GM21529 (cell line): ENCODE measurements around the gene CPLANE1.
"Not testable (repeated sequence)": the region's sequence is repeated elsewhere in the genome, so short reads cannot be mapped to it uniquely, and the experiment has no call there.

Source experiments
- ATAC-seq: cut with Tn5 transposase; IDR thresholded peaks from one replicate; pipeline ENCODE4 v1.9.1; 2021; ENCODE audit not compliant: unreplicated experiment

CPLANE1 gene

DNA sequence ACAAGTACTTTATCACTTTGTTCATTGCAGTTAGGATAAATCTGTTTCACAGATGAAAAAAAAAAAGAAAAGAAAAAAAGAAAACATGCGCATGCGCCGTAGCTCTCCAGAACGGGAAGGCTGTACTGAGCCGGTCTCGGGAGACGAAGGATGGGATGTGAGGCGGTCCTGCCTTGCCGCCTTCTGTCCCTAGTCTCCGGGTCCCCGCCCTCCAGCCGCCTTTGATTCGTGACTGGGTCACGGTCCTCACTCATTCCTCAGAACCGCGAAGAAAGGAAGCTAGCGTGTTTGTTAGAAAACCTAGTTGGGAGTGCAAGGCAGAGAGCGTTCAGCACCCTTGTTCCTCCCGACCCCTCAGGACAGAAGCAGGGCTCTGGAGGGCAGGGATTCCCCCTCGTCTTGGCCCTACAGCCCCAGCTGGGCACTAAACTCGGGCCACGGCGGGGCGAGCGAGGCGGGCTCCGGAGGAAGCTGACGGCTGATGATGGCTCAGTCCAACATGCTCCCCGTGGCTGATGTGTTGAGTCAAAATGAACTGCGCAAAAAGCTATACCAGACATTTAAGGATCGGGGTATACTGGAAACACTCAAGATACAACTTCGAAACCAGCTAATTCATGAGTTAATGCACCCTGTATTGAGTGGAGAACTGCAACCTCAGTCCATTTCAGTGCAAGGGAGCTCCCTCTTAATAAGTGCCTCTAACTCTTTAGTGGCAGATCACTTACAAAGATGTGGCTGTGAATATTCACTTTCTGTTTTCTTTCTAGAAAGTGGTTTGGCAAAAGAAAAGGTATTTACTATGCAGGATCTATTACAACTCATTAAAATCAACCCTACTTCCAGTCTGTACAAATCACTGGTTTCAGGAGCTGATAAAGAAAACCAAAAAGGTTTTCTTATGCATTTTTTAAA is 40.0 kb downstream of the CPLANE1 start:
- ATAC-seq, result no peak

- ATAC-seq, result no peak
These were observed 41.4 kb downstream of the CPLANE1 start for GRCh38 chr5:37207802-37208201.

DNA sequence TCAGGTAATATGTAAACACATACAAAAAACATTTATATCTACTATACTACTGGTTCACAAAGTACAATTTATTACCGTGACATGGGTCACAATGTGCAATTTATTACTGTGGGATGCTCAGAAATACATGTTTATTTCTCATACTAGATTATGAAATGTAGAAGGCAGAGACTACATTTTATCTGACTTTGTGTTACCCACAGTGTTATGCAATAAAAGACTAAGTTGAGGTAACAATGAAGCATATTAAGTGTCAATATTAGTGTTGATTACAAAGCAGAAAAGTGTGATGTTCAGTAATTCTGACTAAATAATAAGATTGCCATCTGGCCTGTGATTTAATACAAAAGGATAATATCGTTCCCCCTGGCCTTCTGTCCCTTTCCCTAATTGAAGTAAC is 42.4 kb downstream of the CPLANE1 start:
- no peak for ATAC-seq

DNA sequence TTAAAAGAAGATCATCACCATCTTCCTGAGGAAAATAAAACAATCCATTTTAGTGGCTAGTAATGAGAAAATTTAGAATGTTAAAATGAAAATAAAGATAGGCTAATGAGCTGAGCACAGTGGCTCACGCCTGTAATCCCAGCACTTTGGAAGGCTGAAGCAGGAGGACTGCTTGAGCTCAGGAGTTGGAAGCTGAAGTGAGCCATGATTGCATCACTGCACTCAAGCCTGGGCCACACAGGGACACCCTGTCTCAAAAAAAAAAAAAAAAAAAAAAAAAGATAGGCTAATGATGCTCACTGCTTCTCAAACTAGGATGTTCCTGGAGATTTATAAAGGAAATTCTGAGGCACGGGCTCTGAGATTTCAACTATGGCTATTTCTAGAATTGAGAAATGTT is 50.3 kb downstream of the CPLANE1 start:
- ATAC-seq, result no peak

GRCh38 chr5:37198061-37198460 is 51.1 kb downstream of the CPLANE1 start:
- peak; percentile 61 for ATAC-seq

DNA sequence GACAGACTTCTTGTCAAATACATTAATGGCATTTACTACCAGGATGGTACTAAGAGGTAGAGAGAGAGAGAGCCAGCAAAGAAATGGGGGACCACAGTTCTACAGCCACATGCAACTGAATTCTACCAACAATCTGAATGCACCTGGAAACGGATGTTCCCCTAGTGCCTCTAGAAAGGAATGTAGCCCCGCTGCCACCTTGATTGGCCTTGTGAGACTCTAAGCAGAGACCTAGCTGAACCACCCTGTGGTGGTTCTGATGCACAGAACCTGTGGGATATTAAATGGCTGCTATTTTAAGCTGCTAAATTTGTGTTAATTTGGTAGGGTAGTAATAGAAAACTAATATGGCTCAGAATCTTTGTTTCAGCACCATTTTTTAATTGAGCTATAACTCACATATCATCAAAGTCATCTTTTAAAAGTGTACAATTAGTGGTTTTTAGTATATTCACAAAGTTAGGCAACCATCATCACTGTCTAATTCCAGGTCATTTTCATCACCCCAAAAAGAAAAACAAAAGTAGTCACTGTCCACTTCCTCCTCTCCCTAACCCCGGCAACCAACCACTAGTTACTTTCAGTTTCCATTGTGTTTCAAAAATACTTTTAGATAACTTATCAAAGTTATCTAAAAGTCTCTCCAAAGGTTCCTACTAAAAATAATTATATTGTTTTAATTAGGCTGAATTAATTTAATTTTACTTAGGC is 51.7 kb downstream of the CPLANE1 start:
- peak; percentile 90 for ATAC-seq

DNA sequence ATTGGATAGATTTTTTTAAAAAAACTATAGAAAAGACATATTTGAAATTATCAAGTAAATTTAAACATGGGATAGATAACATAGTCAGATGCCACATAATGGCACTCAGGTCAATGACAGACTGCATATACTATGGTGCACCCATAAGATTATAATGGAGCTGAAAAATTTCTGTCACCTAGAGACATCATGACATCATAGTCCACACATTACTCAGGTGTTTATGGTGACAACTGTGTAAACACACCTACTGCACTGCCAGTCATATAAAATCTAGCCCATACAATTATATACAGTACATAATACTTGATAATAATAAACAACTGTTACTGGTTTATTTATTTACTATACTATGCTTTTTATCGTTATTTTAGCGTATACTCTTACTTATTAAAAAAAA is 58.6 kb downstream of the CPLANE1 start:
- ATAC-seq, result no peak

DNA sequence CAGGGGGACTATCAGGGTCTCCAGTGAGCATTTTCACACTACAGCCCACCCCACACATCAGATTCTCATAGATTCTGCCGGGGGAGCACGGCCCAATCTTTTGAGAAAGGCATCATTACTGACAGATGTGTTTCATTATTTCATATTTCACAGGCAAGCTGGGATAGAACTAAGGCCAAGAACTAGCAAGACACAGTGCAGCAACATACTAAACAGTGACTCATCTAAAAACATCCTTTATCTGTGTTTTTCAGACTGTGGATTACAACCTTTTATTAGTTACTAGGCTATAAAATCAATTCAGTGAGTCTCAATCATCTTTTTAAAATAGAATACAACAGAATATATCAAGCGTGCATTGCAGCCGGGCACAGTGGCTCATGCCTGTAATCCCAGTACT is 59.8 kb downstream of the CPLANE1 start:
- ATAC-seq, result no peak

DNA sequence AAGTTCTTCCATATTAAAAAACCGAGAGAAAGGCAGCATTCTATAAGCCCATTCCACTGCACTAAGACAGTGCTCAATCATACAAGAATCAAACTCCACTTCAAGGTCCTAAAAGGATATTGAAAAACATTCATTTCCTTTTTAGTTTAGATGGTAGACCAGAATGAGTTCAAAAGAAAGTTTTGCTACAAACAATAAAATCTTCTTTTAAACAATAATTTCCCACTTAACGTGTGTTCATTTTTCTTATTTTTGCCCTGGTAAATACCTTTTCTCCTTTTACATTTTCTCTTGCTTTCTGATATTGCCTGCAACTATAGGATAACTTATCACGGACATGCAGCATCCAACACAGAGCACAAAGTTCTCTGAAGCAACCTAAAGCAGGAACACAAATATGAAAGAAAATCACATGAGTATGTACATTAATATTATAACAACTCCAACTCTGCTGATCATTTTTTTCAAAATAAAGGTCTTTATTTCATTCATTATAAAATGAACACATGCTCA is 61.7 kb downstream of the CPLANE1 start:
- no peak for ATAC-seq

DNA sequence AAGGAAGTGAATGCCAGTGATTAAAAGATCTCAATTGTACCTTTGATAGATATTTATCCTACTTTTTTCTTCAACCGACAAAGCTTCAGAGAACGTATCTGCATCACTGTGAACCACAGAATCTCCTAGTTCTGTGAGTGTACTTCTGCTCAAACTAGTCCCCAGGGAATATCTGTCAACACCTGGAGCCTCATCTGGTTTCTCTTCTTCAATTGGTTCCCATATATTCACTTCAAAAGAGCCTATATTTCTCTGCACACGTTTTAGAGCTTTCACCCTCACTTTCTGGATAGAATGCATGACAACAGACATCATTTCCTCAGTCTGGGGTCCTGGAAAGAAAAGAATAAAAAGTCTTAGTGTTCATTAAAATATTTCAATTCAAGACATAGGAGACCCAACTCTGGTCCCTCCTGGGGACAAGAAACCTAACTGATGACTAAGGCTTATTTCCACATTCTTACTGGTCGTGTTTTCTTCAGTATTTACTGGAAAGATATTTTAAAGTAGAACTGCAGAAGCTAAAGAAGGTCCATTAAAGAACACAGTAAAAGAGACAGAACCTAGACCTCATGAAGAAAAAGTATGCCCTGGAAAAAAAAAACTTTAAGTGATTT is 64.3 kb downstream of the CPLANE1 start:
- ATAC-seq, result peak; percentile 90

- ATAC-seq, result no peak
These were observed 66.5 kb downstream of the CPLANE1 start for GRCh38 chr5:37182667-37183066.

GRCh38 chr5:37174928-37175327 is 74.2 kb downstream of the CPLANE1 start:
- no peak for ATAC-seq

DNA sequence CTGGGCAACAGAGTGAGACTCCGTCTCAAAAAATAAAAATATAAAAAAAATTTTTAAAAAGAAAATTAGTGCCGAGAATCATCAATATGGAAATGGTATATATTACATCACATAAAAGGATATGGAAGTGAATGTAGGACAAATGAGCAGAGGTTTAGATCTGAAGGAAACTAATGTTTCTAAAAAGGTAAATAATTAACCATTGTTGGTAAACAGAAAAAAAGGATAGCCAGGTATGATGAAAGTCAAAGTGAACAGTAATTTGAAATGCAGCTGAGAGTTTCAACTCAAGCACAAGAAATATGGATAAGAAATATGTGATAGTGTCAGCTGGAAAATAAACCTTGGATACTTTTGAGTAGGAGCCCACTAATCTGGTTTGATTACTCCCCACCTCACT is 76.2 kb downstream of the CPLANE1 start:
- ATAC-seq, result no peak

DNA sequence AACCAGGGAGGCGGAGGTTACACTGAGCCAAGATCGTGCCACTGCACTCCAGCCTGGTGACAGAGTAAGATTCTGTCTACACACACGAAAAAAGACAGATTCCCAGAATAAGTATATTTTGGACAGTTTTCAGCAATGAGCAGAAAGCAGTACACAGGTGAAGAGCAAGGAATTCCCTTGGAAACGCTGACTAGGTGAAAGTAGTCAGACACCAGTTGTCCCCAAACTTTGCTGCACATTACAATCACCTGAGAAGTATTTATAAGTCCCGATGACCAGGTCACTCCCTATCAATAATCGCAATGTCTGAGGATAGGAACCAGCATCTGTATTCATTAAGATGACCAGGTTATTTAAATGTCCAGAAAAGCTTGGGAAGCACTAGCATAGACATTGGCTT is 78.3 kb downstream of the CPLANE1 start:
- ATAC-seq, result no peak

GRCh38 chr5:37166197-37166596 is 83.0 kb downstream of the CPLANE1 start:
- ATAC-seq, result no peak

DNA sequence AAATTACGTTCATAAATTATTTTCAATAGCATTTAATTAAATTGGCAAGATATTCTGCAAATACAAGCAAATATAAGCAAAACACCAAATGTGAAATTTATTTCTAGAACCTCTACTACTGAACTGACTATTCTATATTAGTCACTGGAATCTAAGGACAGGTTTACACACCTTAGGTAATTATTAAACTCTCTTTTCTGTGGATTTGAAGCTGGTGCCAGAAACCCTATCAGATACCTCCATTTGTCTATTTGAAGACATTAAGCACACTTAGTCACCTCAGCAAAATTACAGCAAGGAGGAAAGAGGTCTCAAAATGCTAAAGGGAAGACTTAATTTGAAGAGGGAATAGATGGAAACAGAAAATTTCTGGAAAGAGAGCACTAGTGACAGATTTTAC is 83.4 kb downstream of the CPLANE1 start:
- ATAC-seq, result no peak

- ATAC-seq, result no peak
These were observed 95.5 kb downstream of the CPLANE1 start for GRCh38 chr5:37153661-37154060.

- ATAC-seq, result no peak
These were observed 102.3 kb downstream of the CPLANE1 start for GRCh38 chr5:37146896-37147295.

GRCh38 chr5:37136694-37137093 is 112.5 kb downstream of the CPLANE1 start:
- no peak for ATAC-seq

GRCh38 chr5:37135312-37135711 is 113.9 kb downstream of the CPLANE1 start:
- ATAC-seq, result not testable (repeated sequence)

GRCh38 chr5:37133939-37134338 is 115.2 kb downstream of the CPLANE1 start:
- ATAC-seq, result no peak

GRCh38 chr5:37132646-37133045 is 116.5 kb downstream of the CPLANE1 start:
- no peak for ATAC-seq
